Left hindlimb (tissue), 1 donor: ENCODE results near the gene NEUROD6.
A peak's percentile ranks its signal among the peaks of the same experiment; 100 is the strongest.

Experiments used
- DNase-seq: peaks from one replicate; pipeline ENCODE4 v3.0.0-alpha.2; 2018

NEUROD6 gene

GRCh38 chr7:31327071-31327470 is 13.5 kb downstream of the NEUROD6 start:
- DNase-seq, result no peak

- DNase-seq, result no peak
Measured at GRCh38 chr7:31326416-31326815, 14.1 kb downstream of the NEUROD6 start.

DNA sequence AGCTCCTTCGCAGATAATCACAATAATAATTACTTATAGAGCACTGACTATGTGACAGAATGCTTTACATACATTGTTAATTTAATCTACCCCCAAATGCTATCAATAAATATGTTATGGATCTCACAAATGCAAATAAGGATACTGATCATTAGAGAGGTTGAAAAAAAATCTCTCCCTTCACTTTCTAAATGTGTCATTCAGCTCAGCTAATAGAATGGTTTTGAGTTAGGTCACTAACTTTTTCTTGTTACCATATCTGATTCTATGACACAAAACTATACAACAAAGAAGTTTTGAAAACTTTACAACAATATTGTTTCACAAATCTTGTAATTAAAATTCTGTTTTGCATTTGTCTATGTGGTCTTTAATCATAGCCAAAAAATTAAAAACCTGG is 17.4 kb downstream of the NEUROD6 start:
- DNase-seq, result no peak

GRCh38 chr7:31320675-31321074 is 19.9 kb downstream of the NEUROD6 start:
- no peak for DNase-seq

- DNase-seq, result no peak
Measured at GRCh38 chr7:31318313-31318712, 22.2 kb downstream of the NEUROD6 start.

DNA sequence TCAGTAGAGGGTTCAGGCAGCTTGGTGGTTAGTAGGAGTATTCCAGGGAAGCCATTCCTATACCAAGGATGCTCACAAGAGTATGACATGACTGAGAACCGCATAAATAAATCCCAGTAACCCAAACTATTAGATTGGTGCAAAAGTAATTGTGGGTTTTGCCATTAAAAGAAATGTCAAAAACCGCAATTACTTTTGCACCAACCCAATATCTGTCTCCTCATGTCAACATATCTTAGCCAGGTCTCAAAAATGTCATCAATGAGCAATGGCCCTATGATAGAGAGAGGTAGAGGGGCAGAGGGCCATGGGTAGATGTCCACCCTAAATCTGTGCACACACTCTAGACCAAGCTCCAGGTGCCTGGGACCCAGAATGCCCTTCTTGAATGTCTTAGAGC is 23.6 kb downstream of the NEUROD6 start:
- no peak for DNase-seq

GRCh38 chr7:31315758-31316157 is 24.8 kb downstream of the NEUROD6 start:
- no peak for DNase-seq

- DNase-seq, result no peak
Measured at GRCh38 chr7:31314781-31315180, 25.7 kb downstream of the NEUROD6 start.

DNA sequence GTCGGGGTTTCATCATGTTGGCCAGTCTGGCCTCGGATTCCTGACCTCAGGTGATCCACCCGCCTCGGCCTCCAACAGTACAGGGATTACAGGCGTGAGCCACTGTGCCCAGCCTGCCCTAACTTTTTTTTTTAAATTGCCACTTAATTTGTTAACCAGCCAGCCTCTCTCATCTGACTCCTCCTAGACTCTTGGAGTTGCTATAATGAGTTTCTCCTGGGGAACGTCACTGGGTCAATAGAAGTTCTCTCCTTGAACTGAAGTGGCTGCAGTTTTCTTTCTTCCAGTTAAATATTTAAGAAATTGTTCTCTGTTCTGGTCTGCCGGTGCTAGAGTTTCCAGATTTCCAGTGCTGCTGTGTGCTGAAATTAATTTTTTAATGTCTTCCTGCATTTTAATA is 27.6 kb downstream of the NEUROD6 start:
- DNase-seq, result no peak

DNA sequence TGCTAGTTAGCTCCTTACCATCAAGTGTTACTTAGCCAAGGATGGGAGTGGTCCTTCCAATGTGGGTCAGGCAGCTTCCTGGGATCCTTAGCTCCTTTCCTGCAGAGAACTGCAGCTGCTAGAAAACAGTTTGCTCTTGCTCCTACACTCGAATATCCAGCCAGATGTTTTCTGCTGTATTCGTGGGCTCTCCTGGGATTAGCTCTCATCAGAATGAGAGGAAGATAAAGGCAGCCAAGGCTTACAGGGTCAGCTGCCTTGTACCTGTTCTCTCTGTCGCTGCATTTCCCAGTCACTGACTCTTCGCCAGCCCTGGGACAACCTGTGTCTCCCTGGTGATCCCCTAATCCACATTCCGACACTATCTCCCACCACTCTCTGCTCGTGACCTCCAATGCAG is 29.0 kb downstream of the NEUROD6 start:
- DNase-seq, result peak; percentile 30

GRCh38 chr7:31310321-31310935 is 30.1 kb downstream of the NEUROD6 start:
- no peak for DNase-seq

DNA sequence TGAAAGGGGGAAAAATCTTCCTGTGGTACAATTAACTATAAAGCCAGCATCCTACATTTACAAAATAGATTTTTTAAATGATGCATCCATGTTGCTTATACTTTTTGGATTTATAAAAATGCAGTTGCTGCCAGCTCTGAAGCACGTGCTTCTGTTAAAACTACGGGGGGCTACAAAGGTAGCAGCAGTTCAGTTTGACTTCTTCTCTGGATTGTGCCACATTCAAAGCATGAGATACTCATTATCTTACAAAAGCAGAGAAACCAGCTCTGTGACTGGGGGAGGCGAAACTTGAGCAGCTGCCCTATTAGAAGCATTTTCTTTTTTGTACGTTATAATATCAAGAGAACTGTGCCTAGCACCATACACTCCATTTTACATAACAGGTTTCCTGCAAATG is 31.1 kb downstream of the NEUROD6 start:
- DNase-seq, result no peak

- no peak for DNase-seq
Measured at GRCh38 chr7:31308652-31309051, 31.9 kb downstream of the NEUROD6 start.

DNA sequence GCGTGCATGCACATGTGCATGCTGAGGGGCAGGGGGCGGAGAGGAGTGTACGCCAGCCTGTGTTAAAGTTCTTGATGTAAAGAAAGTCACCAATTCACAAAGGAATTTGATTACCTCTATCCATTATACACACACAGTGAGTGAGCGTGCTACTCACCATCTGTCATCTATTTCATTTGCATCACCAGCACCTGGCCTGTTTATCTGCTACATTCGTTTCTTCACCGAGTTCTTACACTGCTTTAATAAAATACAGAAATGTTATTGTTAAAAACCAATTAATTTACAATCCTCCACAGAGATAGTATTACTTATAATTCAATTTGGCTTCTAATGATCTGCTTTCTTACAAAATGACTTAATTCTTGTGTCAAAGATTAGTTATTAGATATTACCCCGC is 32.6 kb downstream of the NEUROD6 start:
- no peak for DNase-seq

DNA sequence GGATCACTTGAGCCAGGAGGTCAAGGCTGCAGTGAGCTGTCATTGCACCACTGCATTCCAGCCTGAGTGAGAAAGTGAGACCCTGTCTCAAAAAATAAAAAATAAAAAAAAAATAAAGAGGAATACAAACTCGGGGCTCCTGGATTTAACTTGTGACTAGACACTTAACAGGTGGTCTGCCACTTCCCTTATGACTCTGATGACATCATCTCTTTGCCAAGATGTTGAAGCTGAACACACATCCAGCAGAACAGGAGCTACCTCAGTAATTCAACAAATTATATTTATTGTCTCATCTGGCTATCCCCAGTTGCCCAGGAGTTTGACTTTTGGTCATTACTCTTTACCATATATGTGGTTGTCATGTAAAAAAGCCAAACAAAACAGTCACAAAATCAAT is 35.3 kb downstream of the NEUROD6 start:
- no peak for DNase-seq

GRCh38 chr7:31304446-31304845 is 36.1 kb downstream of the NEUROD6 start:
- DNase-seq, result no peak

DNA sequence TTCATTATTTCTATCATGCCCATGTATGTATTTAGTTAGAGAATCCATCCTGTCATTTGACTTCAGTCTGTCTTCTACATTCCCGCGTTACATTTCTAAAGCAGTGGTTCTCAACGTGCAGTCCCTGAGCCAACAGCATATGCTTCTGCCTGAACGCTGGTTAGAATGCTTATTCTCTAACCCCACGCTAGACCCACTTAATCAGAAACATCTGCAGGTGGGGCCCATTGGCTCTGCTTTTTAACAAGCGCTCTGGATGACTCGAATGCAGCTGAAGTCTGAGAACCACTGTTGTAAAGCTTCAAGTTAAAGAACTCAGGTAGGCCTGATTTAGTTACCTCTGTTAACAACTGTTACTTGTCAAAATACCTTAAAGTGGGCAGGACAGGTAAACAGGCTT is 38.2 kb downstream of the NEUROD6 start:
- DNase-seq, result peak; percentile 53

DNA sequence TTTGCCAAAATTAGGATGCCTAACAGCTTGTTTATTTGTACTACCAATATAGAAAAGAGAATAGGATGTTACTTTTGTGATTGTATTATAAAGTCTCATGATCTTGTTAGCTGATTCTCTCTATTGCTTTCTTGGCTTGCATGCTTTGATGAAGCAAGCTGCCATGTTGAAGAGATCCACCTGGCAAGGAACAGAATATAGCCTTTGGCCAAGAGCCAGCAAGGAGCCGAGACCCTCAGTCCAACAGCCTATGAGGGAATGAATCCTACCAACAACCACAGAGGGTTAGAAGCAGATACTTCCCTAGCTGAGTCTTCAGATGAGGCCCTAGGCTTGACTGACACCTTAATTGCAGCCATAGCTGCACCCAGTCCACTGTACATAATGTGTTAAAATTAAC is 41.2 kb downstream of the NEUROD6 start:
- no peak for DNase-seq

- no peak for DNase-seq
Measured at GRCh38 chr7:31290601-31291000, 49.9 kb downstream of the NEUROD6 start.
